Measurements from ENCODE around the gene SLC34A1. TPM values are rescaled to one million over a fixed set of nuclear protein-coding genes. Genes with fewer than 3 reads are reported as not detected.

SLC34A1 gene
- total and polyA plus RNA-seq, 5 donors from 2014 or later, result 0.20 TPM; not detected in 4

GRCh38 chr5:177396078-177396477, 11.8 kb downstream of the SLC34A1 start:
- no peaks in the 10 kb centered on the region for H3K9me3 Mint-ChIP-seq
- H3K27me3 Mint-ChIP-seq, result peaks cover 4% of the 10 kb centered on the region
- H3K4me3 Mint-ChIP-seq, result no peak overlapping the region
- H3K27ac Mint-ChIP-seq, result no peak overlapping the region
- Histone ChIP-seq H3K4me1 (ENCODE audit: control insufficient read depth, insufficient read depth, low read length, poor library complexity, severe bottlenecking) (peaks cover under 1% of the 10 kb centered on the region), H3K9me3 (ENCODE audit: control insufficient read depth in 2 of 2, low read length in 2 of 2) (no peaks in the 10 kb centered on the region), H3K27ac (ENCODE audit: insufficient read depth, low read length, poor library complexity, severe bottlenecking) (no peak overlapping the region), H3K36me3 (ENCODE audit: control insufficient read depth, insufficient read depth, low read length) (no peaks in the 10 kb centered on the region), H3K4me3 (ENCODE audit: low read depth, low read length) (no peak overlapping the region), H3K27me3 (ENCODE audit: control insufficient read depth, insufficient read depth, low read length) (no peaks in the 10 kb centered on the region)
- ATAC-seq (ENCODE audit: low read depth in 2 of 2), result no peak
- H3K4me1 Mint-ChIP-seq, result peaks cover 0 to 6% (median 2%) of the 10 kb centered on the region in 4 donors
- H3K36me3 Mint-ChIP-seq, result no peaks in the 10 kb centered on the region
- no peak for DNase-seq

GRCh38 chr5:177396807-177397206, 12.6 kb downstream of the SLC34A1 start:
- no peaks in the 10 kb centered on the region for H3K9me3 Mint-ChIP-seq
- peak overlapping the region in 1 of 4 donors; percentile 78 for H3K4me3 Mint-ChIP-seq
- H3K27me3 ChIP-seq (ENCODE audit: control insufficient read depth, insufficient read depth, low read length), result no peaks in the 10 kb centered on the region
- H3K27me3 Mint-ChIP-seq, result peaks cover 12% of the 10 kb centered on the region
- H3K4me3 ChIP-seq (ENCODE audit: low read depth, low read length), result no peak overlapping the region
- H3K4me1 Mint-ChIP-seq, result peaks cover 0 to 7% (median under 1%) of the 10 kb centered on the region in 4 donors
- no peak overlapping the region for H3K27ac ChIP-seq (ENCODE audit: insufficient read depth, low read length, poor library complexity, severe bottlenecking)
- no peaks in the 10 kb centered on the region for H3K36me3 ChIP-seq (ENCODE audit: control insufficient read depth, insufficient read depth, low read length)
- H3K27ac Mint-ChIP-seq, result no peak overlapping the region
- no peaks in the 10 kb centered on the region for H3K9me3 ChIP-seq (ENCODE audit: control insufficient read depth in 2 of 2, low read length in 2 of 2)
- ATAC-seq (ENCODE audit: low read depth in 2 of 2), result no peak
- H3K4me1 ChIP-seq (ENCODE audit: control insufficient read depth, insufficient read depth, low read length, poor library complexity, severe bottlenecking), result no peaks in the 10 kb centered on the region
- DNase-seq, result no peak
- no peaks in the 10 kb centered on the region for H3K36me3 Mint-ChIP-seq

- no peak for ATAC-seq (ENCODE audit: low read depth in 2 of 2)
These were observed 13.7 kb downstream of the SLC34A1 start for GRCh38 chr5:177397875-177398390.

GRCh38 chr5:177399997-177400868, 16.0 kb downstream of the SLC34A1 start, which contains the start of gene PFN3:
Gene PFN3 (minus strand): TSS chr5:177400661. CDS start chr5:177400576, 85 bp downstream.
- H3K9me3 ChIP-seq (ENCODE audit: control insufficient read depth in 2 of 2, low read length in 2 of 2), result no peaks in the 10 kb centered on the region

More at GRCh38 chr5:177397875-177398390, 13.7 kb downstream of the SLC34A1 start:
- H3K9me3 Mint-ChIP-seq, result no peaks in the 10 kb centered on the region
- DNase-seq, result no peak
- H3K4me3 ChIP-seq (ENCODE audit: low read depth, low read length), result no peak overlapping the region
- no peaks in the 10 kb centered on the region for H3K36me3 Mint-ChIP-seq
- H3K27ac ChIP-seq (ENCODE audit: insufficient read depth, low read length, poor library complexity, severe bottlenecking), result no peak overlapping the region
- H3K27me3 ChIP-seq (ENCODE audit: control insufficient read depth, insufficient read depth, low read length), result no peaks in the 10 kb centered on the region
- peaks cover 10% of the 10 kb centered on the region for H3K4me1 ChIP-seq (ENCODE audit: control insufficient read depth, insufficient read depth, low read length, poor library complexity, severe bottlenecking)
- H3K4me1 Mint-ChIP-seq, result peaks cover 0 to 15% (median 7%) of the 10 kb centered on the region in 4 donors
- H3K4me3 Mint-ChIP-seq, result no peak overlapping the region
- H3K27me3 Mint-ChIP-seq, result peaks cover 23% of the 10 kb centered on the region
- no peaks in the 10 kb centered on the region for H3K36me3 ChIP-seq (ENCODE audit: control insufficient read depth, insufficient read depth, low read length)
- H3K9me3 ChIP-seq (ENCODE audit: control insufficient read depth in 2 of 2, low read length in 2 of 2), result no peaks in the 10 kb centered on the region
- no peak overlapping the region for H3K27ac Mint-ChIP-seq

GRCh38 chr5:177402271-177403043, 18.2 kb downstream of the SLC34A1 start:
- Histone ChIP-seq H3K4me1 (ENCODE audit: control insufficient read depth, insufficient read depth, low read length, poor library complexity, severe bottlenecking) (peaks cover 39% of the 10 kb centered on the region), H3K27me3 (ENCODE audit: control insufficient read depth, insufficient read depth, low read length) (no peaks in the 10 kb centered on the region), H3K4me3 (ENCODE audit: low read depth, low read length) (peak overlapping the region; percentile 44), H3K27ac (ENCODE audit: insufficient read depth, low read length, poor library complexity, severe bottlenecking) (no peak overlapping the region), H3K36me3 (ENCODE audit: control insufficient read depth, insufficient read depth, low read length) (no peaks in the 10 kb centered on the region), H3K9me3 (ENCODE audit: control insufficient read depth in 2 of 2, low read length in 2 of 2) (no peaks in the 10 kb centered on the region)
- Mint-ChIP-seq H3K4me1 (peaks cover 0 to 30% (median 12%) of the 10 kb centered on the region in 4 donors), H3K27ac (peak overlapping the region in 2 of 3 donors; percentile 67 to 68), H3K4me3 (peak overlapping the region; percentile 82 to 91 (median 86)), H3K36me3 (no peaks in the 10 kb centered on the region), H3K9me3 (no peaks in the 10 kb centered on the region), H3K27me3 (peaks cover 24% of the 10 kb centered on the region)
- ATAC-seq (ENCODE audit: low read depth in 2 of 2) (peak; percentile 46 to 57), DNase-seq (peak; percentile 44 to 78 (median 58))

More at GRCh38 chr5:177399997-177400868, 16.0 kb downstream of the SLC34A1 start, which contains the start of gene PFN3:
- peak within 1 kb of the TSS in 1 of 4 donors; percentile 19 for H3K4me3 Mint-ChIP-seq
- Histone ChIP-seq H3K4me1 (ENCODE audit: control insufficient read depth, insufficient read depth, low read length, poor library complexity, severe bottlenecking) (peaks cover 33% of the 10 kb centered on the region), H3K36me3 (ENCODE audit: control insufficient read depth, insufficient read depth, low read length) (no peaks in the 10 kb centered on the region), H3K27me3 (ENCODE audit: control insufficient read depth, insufficient read depth, low read length) (no peaks in the 10 kb centered on the region), H3K4me3 (ENCODE audit: low read depth, low read length) (no peak within 1 kb of the TSS), H3K27ac (ENCODE audit: insufficient read depth, low read length, poor library complexity, severe bottlenecking) (no peak within 1 kb of the TSS)
- H3K27ac Mint-ChIP-seq, result no peak within 1 kb of the TSS
- no peaks in the 10 kb centered on the region for H3K9me3 Mint-ChIP-seq
- H3K36me3 Mint-ChIP-seq, result no peaks in the 10 kb centered on the region
- ATAC-seq (ENCODE audit: low read depth in 2 of 2), result no peak
- H3K4me1 Mint-ChIP-seq, result peaks cover 0 to 29% (median 12%) of the 10 kb centered on the region in 4 donors
- H3K27me3 Mint-ChIP-seq, result peaks cover 26% of the 10 kb centered on the region
- no peak for DNase-seq

GRCh38 chr5:177403102-177403791, 19.0 kb downstream of the SLC34A1 start:
- H3K27ac ChIP-seq (ENCODE audit: insufficient read depth, low read length, poor library complexity, severe bottlenecking), result no peak overlapping the region
- DNase-seq, result peak; percentile 45 to 66 (median 58)
- Mint-ChIP-seq H3K9me3 (no peaks in the 10 kb centered on the region), H3K27ac (peak overlapping the region in 2 of 3 donors; percentile 67 to 68), H3K4me3 (peak overlapping the region; percentile 82 to 91 (median 86)), H3K4me1 (peaks cover 0 to 30% (median 12%) of the 10 kb centered on the region in 4 donors), H3K36me3 (no peaks in the 10 kb centered on the region), H3K27me3 (peaks cover 24% of the 10 kb centered on the region)
- peak overlapping the region; percentile 44 for H3K4me3 ChIP-seq (ENCODE audit: low read depth, low read length)
- peaks cover 39% of the 10 kb centered on the region for H3K4me1 ChIP-seq (ENCODE audit: control insufficient read depth, insufficient read depth, low read length, poor library complexity, severe bottlenecking)
- H3K36me3 ChIP-seq (ENCODE audit: control insufficient read depth, insufficient read depth, low read length), result no peaks in the 10 kb centered on the region
- ATAC-seq (ENCODE audit: low read depth in 2 of 2), result peak; percentile 14 to 24
- H3K9me3 ChIP-seq (ENCODE audit: control insufficient read depth in 2 of 2, low read length in 2 of 2), result no peaks in the 10 kb centered on the region
- no peaks in the 10 kb centered on the region for H3K27me3 ChIP-seq (ENCODE audit: control insufficient read depth, insufficient read depth, low read length)
